Hepatocyte (in vitro differentiated cells): Measurements from ENCODE around the gene CCDC197.

Source experiments
- EZH2 ChIP-seq: fragments of 200-600 bp; sonication (generic); IDR thresholded peaks from 2 replicates; pipeline ENCODE4 v1.6.1; 2016; ENCODE audit warnings: antibody characterized with exemption, mild to moderate bottlenecking, borderline replicate concordance
- EZH2phosphoT487 ChIP-seq: fragments of 200-600 bp; sonication (generic); IDR thresholded peaks from one replicate; pipeline ENCODE4 v1.6.1; 2018; ENCODE audit warnings: antibody characterized with exemption, mild to moderate bottlenecking, low read depth, moderate library complexity; ENCODE audit not compliant: unreplicated experiment, severe bottlenecking
- TF ChIP-seq, protein P1 (sequence below): fragments of 200-600 bp; sonication (generic); IDR thresholded peaks from 2 replicates; pipeline ENCODE4 v1.5.1; 2016; ENCODE audit warnings: antibody characterized with exemption, mild to moderate bottlenecking; ENCODE audit not compliant: poor library complexity

GRCh38 chr14:93964281-93964680, 32.8 kb upstream of the CCDC197 start:
- TF ChIP-seq, protein P1, sequence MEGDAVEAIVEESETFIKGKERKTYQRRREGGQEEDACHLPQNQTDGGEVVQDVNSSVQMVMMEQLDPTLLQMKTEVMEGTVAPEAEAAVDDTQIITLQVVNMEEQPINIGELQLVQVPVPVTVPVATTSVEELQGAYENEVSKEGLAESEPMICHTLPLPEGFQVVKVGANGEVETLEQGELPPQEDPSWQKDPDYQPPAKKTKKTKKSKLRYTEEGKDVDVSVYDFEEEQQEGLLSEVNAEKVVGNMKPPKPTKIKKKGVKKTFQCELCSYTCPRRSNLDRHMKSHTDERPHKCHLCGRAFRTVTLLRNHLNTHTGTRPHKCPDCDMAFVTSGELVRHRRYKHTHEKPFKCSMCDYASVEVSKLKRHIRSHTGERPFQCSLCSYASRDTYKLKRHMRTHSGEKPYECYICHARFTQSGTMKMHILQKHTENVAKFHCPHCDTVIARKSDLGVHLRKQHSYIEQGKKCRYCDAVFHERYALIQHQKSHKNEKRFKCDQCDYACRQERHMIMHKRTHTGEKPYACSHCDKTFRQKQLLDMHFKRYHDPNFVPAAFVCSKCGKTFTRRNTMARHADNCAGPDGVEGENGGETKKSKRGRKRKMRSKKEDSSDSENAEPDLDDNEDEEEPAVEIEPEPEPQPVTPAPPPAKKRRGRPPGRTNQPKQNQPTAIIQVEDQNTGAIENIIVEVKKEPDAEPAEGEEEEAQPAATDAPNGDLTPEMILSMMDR = no peak
- TF ChIP-seq EZH2 (no peak), EZH2phosphoT487 (no peak)
